HG03159 (cell line): ENCODE data around the gene RUNX2.

Experiments
- ATAC-seq: cut with Tn5 transposase; IDR thresholded peaks from one replicate; pipeline ENCODE4 v1.9.1; 2021; ENCODE audit warnings: mild to moderate bottlenecking, moderate library complexity; ENCODE audit not compliant: unreplicated experiment

Gene RUNX2

DNA sequence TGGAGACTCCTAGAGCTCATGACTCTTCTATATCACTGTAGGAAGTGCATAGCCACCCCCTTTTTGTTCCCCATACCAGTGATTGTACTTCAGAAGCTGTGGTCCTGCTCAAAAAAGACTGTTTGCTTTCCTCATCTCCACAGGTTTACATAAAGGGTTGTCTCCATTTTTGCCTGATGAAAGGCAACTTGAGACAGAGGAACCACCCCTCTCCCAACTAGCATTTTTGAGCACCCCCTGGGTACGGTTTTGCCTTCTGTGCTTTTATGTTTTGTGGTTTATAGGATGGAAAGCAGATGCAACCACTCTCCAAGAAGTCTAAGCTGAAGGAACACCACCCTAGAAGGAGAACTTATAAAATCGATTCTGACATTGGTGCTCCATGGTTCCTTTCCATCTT, 177.3 kb downstream of the RUNX2 start:
- ATAC-seq = no peak

DNA sequence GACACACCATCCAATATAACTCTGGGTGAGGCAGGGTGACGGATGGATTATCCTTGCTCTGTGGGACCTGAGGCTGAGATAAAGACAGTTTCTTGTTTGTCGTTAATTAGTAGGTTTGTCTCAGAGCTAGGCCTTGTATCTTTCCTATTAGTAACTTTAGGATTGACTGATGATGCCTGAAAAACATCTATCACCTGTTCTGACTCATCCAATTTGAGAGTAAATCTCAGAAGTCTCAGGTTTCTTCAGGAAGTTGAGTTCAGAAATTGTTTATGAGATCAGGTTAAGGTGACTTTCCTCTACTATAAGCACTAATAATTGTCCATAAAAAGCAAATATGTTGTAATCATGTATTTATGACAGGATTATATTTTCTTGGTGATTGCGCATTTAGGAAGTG, 179.1 kb downstream of the RUNX2 start:
- no peak for ATAC-seq

DNA sequence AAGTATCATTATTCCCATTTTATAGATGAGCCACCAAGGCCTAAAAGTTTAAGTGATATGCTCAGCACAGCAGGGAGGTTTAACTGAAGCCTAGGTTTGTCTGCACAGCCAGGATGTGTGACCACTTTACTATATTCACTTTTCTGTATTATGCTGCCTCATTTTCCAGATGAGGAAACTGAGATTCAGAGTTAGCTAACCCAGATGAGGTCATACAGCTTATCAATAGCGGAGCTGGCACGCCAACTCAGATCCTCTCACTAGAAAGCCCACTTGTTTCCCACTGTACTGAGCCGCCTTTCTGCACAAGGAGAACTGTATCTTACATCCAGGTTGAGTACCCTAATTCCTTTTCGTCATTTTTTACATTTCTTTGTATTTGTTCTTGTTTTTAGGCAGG, 181.3 kb downstream of the RUNX2 start:
- no peak for ATAC-seq

DNA sequence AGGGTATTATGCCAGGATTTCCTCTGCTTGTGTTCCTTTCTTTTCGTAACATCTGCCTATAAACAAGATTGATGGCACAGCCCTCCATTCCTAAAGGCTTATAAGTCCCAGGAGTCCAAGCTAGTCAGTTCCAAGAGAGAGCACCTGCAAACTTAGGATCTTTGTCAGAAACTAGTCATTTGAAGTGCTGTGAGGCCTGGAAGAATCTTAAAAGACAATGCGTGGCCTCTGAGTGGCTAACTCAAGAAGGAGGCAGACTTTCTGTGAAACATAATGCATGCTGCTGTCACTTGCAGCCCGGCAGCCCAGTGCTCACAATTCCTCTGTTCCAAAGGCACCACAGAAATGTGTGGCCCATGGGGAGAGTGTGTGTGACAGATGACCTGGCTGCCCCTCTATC, 184.6 kb downstream of the RUNX2 start:
- no peak for ATAC-seq

DNA sequence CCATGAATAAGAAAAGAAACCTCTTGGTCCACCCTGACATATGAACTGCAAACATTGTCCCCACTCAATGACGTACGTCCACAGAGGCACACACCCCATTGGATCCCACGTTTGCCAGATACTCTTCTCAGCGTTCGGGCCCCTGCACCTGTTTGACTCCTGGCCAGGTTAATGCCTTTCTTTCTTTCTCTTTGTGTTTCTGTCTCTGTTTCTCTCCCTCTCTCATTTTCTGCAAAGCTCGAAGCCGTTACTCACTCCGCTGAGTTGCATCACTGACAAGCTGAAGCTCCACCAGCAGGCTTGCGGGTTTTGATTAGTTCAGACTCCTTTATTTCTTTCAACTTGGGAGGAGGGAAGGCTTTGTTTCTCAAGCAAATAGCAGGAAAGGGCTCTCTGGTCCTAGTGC, 185.1 kb downstream of the RUNX2 start:
- no peak for ATAC-seq

DNA sequence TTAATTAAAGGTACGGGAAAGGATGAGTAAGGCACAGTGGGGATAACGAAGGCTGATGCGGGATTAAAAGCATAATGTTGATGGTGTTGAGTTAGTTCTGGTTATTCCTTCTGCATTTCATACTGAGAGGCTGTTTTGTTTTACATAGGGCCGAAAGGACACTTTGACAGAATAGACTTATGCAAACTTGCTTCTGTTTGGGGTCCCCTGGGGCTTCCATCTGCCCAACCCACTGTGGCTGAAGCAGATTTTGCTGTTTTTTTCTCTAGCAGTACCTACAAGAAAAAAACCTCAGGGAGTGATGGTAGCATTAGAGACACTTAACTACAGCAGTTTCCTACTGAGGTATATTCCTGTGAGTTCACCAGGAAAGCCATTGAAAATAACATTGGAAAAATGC, 185.7 kb downstream of the RUNX2 start:
- ATAC-seq = no peak

DNA sequence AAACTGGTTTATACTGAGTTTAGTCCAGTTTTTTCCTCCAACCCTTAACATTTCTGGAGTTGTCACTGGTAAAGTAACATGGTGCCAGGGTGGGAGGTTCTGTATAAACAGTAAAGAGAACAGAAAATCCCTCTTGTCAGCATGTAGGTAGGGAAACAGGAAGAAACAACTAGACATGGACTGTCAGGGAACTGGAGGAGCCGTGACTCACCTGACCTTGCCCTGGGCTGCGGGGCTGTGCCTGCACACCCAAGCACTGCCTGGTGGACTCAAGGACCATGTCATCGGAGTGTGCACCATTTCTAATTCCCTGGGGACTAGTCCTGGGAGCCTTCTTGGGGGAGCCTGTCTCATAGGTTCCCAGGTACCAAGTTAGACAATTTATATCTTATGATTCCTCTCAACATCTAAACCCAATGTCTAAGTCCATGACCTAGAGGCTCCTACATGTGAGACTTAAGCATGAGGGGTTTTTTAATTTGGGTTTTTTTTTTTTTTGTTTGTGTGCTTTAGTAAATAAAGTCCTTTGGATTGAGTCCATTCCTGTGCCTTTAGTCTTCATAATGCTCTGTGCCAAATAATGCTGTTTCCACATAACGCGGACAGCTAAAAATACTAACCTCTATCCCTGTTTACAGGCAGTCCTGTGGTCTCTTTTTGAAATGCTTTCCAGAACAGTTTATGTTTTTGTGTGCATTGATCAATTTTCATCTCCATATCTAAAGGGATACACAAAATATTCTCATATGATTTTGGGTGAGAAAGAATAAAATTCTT, 186.5 kb downstream of the RUNX2 start:
- no peak for ATAC-seq

DNA sequence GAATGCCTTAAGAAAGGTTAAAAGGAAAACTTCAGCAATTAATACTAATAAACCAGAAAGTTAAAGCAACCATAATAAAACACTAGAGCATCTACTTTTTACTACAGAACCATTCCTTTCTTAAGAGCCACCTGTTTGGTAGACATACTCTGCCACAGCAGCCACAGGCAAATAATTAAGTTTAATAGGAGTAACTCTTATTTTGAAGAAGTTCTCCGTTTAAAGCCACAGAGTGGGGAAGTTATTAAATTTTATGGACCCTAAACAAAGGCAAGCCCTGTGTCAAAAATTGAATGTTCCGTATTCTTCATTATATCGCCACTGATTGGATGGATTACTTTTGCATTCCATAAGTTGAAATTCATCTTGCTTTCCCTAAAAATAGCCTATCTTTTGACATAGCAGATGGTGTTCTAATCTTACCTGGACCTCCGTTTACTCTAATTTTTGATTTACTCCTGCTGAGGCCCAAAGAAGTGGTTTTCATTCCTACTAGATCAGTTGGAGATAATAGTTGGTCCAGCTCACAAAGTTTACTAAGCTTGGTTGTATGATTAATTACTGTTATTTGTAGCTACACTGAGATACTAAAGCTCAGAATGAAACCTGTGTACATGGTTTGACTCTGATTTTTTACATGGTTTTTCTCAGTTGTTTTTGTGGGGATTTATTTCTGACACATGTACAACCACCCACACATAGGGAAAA, 190.0 kb downstream of the RUNX2 start:
- ATAC-seq = no peak

DNA sequence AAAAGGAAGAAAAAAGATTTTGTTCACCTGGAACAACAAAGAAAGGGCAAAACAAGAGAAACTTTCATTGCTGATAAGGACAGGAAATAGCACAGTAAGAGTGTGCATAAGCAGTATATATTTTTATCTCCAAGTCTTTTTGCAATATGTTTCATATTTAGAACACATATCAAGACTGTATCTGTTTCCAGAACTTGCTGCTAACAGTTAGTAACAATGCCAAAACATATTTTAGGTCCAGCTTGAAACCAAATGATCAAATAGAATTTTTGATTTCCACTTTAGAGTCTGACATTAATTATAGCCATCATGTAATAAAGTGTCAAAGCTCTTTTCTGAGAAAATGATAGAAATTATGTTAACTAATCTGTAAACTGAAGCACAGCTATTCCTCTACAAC, 193.1 kb downstream of the RUNX2 start:
- ATAC-seq = no peak

DNA sequence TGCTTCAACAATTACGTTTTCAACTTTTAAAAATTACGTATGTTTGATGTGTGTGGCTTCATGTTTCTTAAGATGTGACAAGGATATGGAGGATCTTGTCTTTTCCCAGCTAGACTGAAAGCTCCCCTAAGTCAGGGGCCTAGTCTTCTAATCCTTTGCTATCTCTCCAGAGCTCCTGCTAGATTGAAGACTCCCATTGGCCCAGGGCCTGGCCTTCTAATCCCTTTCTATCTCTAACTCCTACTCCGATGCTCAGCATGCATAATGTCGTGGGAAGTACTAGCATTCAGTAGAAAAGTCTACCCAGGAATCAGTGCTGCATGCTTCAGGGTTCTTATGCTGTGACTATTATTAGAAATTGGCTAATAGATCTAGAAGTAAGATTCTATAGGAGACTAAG, 194.4 kb downstream of the RUNX2 start:
- ATAC-seq = no peak

DNA sequence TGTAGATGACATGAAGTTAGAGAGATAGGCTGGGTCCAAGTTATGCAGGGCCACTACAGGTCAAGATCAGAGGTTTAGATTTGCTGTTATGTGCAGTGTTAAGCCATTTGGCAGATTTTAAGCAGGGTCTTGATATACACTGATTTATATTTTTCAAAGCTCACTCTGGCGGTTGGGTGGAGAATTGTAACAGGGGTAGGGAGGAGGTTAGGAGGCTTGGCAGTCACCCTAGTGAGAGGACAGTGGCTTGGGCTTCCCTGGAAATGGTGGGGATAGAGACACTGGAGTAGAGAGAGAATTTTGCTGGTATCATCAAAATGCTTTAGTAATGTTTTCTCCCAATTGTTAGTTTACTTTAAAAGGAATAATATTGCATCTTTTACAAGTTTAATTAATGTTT, 199.1 kb downstream of the RUNX2 start:
- no peak for ATAC-seq

DNA sequence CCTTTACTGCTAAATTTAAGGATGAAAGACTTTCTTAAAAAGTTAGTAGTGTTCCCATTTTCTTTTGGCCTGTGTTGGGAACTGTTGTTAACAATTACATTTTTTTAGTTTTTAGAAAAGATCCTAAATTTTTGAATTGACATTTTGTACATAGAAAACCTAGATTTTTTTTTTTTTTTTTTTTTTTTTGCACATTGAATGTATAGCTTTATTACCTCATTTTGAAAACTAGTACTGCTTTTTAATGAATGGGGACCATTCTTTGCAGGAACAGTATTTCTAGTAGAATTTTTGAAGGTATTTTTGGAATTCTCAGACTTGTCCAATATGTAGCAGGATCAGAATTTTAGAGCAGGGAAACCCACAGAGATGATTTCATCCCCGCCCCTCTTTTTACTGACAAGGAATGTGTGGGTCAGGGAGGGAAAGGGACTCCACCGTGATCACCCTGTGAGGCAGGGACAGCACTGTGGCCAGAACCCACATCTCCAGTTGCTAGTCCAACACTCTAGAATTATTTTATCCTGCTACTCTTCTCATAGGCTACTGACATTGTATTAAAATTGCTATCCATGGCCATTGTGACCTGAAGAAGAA, 204.0 kb downstream of the RUNX2 start:
- no peak for ATAC-seq

DNA sequence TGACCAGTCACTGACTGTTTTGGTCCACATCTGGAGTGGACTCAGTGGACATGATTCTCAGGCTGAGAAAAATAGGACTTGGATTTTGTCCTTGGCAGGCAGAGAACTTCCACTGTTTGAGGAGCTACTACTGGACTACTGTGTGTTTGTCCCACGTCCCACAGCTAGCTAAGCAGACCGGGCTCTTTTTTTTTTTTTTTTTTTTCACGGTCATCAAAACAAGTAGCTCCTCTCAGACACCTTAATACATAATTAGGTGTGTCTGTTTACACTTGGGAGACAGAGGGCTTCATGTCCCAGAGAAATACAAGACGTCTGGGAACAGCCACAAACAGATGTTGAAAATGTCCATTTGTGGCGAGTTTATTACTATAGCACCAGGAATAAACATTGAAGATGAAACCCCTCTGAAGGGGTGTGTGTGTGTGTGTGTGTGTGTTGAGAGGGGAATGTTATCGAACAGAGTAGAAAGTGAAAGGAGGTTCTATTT, 204.6 kb downstream of the RUNX2 start:
- no peak for ATAC-seq

DNA sequence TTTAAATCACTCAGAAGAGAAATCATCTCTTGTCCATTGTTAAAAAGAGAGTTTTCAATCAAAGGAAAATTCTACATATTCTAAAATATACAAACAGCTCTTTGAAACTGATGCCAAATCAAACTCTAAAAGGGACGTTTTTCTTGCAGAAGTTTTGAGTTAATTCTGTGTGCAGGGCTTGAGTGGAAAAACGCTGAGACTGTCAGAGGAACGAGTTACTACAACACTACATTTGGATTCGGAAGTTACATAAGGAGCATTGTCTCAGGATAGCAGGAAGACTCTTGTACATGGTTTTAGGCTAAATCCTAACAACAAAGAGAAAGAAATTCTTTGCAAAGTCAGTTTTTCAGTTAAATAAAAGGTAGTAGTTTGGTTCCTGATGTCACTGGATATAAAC, 205.3 kb downstream of the RUNX2 start:
- no peak for ATAC-seq

DNA sequence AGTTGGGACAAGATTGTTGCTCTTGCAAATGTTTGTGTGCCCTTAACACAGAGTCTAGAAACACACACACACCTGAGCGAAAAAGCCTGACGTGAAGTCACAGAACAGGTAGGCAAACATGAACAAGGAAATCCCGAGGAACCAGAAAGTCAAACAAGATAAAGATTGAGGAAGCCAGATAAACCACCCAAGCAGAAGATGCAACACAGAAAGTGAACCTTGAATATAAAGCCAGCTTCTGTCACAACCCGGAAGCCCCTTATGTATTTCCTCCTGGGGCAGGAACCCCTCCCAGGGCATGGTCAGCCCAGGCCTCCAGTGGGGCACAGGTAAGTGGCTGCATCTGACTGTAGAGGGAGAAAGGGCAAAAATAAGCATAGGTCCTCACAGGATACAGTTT, 207.8 kb downstream of the RUNX2 start:
- ATAC-seq = no peak

DNA sequence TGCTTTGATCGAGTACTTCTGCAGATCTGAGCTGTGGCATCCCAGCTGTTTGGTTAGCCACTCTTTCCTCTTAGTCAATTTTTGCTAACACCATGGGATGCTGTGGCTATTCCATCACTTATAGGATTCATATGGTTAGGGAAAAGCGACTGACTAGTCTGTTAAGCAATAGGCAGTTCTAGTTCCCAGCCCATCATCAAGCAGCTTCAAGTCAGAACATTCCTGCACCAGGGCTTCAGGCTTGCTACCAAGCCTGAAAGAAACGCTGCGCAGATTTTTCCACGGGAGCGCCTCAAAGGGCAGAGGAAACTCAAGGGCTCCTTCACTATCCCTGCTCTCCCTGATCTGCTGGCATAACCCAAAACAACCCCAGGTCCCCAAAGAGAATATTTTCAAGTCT, 209.4 kb downstream of the RUNX2 start:
- ATAC-seq = no peak

DNA sequence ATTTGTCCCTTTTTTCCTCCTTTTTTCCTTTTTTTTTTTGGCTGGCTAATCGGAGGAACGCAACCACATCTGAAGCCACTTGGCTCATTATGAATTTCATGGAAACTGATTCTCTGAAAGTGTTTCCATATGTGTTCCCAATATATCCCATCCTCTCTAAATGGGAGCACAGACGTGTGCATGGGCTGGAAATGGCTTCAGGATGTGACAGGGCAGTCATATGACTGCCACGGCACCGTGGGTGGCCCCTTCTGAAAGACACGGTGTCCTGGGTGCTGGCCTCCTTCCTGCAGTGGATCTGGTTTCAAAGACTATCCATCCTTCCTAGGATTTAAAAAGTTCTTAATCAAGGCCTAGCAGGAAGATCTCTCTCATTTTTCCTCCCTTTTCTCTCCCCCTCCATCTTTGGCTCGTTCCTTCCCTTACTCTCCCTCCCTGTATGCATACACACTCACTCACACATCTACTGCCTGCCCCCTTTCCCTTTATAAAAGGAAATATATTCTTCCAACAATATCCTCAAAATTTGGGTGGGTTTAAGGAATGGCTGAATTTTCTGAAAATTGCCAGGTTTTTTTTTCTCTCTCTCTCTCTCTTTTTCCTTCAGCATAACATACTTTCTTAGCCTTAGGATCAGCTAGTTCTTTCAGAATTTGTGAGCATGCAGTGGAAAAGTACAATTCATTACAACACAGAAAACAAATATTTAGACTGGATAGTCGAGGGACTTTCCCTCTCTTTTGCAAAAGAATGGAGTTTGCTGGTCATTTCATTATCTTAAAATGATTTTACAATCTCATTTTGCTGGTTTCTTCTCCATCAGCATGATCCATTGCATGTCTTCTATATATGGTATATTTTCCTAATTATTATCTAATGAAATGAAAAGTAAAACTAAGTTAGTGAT, 210.8 kb downstream of the RUNX2 start:
- ATAC-seq = no peak

DNA sequence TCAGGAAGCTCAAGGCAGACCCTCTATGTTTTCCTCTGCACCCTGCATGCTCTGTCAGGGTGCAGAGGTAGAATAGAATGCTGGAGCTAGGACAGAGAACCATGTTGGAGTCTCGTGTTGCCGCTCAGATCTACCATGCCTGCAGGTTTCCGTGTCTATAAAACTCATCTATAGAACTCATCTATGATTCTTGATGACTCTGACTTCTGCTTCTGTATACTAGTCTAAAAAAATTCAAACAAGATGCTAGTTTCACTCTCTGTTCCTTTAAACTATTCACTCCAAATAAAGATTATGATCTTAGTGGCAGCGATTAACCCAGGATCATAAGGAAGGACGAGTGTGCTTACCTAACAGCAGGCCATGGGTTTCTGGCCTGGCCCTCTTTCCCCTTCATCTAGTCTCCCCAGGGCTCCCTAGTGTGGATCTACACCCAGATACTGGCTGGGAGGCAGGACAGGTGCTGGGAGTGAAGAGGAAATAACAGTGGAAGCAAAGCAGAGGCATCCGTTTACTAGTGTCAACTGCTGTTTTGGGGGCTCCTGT, 212.3 kb downstream of the RUNX2 start:
- no peak for ATAC-seq

DNA sequence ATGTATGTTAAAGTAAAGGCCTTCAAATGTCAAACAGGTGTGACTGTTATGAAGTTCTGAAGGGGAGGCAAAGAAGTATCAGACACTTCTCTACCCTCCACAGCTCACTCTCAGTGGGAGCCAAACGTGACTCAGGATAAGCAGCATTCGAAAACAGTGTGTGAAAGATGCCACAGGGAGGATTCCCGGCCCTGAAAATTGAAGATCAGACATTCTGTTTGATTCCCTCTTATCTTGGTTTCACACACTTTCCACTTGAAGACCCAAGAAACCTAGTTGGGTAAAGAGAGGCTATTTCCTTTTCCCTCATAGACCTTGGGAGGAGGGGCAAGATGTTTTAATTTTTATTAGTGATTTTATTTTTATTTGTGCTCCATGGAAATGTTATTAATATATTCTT, 213.8 kb downstream of the RUNX2 start:
- no peak for ATAC-seq

DNA sequence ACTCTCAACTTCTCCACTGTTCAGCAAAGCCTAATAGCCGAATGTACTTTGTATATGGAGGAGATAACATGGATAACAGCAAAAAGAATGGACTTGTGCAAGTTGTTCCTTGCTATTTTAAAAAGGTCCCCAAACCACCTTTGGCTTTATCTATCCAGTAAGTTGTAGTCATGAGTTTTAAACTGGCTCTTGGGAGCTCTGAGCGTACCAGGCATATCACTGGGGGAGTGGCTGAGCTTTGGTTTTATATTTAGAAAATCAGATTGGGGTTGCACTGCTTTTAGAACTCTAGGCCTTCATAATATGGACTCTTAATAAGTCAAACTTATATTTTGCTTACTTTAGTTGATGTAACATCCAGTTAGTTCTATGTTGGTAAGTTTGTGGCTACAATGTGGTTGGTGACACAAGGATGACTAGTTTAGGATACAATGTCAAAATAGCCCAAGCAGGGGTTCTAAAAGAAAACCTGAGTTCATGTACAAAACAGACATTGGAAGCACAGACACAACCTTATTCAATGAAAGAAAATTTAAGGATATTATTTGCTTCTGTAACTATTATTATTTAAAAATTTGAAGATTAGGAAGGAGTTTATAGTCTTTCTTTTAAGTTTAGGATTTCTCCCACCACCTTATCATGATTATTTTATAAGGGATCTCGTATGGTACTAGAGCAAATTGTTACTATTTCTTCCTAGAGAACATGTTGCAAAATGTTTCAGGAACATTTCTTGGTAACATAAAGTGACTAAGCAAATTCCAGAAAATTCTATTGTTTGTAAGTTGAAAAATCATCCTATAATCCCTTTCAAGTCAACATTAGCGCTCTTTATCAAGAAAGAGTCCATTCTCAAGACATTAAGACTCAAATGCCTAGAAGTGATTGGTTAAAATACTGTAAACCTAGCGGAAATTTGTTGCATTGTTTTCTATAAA, 215.4 kb downstream of the RUNX2 start:
- no peak for ATAC-seq
